Sigmoid colon (tissue), 7 donors: ENCODE measurements around the gene CADM4. TPM values are rescaled to one million over a fixed set of nuclear protein-coding genes. Genes with fewer than 3 reads are reported as not detected.

Experiments
- DNase-seq: peaks from one replicate; pipeline ENCODE4 v3.0.0-alpha.2; 2019
- H3K27ac ChIP-seq, 4 donors: fragments of 200-600 bp; sonication (generic); one replicate each; pipeline ENCODE4 v1.5.1; 2016 to 2019; ENCODE audit warnings: mild to moderate bottlenecking in 1 of 4
- H3K27me3 ChIP-seq, 3 donors: fragments of 200-600 bp; sonication (generic); one replicate each; pipeline ENCODE4 v1.5.1; 2019; ENCODE audit warnings: mild to moderate bottlenecking in 1 of 3
- H3K36me3 ChIP-seq, 4 donors: fragments of 200-600 bp; sonication (generic); one replicate each; pipeline ENCODE4 v1.5.1; 2016 to 2019
- H3K4me1 ChIP-seq, 4 donors: fragments of 200-600 bp; sonication (generic); one replicate each; pipeline ENCODE4 v1.5.1; 2017 to 2019
- H3K4me3 ChIP-seq, 4 donors: fragments of 200-600 bp; sonication (generic); one replicate each; pipeline ENCODE4 v1.5.1; 2017 to 2019; ENCODE audit warnings: mild to moderate bottlenecking in 2 of 4, moderate library complexity in 1 of 4
- H3K9me3 ChIP-seq, 4 donors: fragments of 200-600 bp in 3 of 4; sonication (generic) in 3 of 4; one replicate each; pipeline versions ENCODE4 v1.5.1 to v1.6.1; 2013 to 2019
- CTCF ChIP-seq, 4 experiments: fragments of 450-650 bp in 3 of 4; fragments of 200-600 bp in 1 of 4; IDR thresholded peaks; one replicate each; pipeline ENCODE4 v1.5.1; 2016 to 2019; ENCODE audit warnings: antibody characterized with exemption in 4 of 4, mild to moderate bottlenecking in 3 of 4, moderate library complexity in 2 of 4
- EP300 ChIP-seq, 4 donors: sonication (generic); formaldehyde crosslinking; IDR thresholded peaks; one replicate each; pipeline ENCODE4 v1.6.1; 2017; ENCODE audit warnings: antibody characterized with exemption in 4 of 4
- POLR2A ChIP-seq, 2 donors: fragments of 450-650 bp; IDR thresholded peaks; one replicate each; pipeline ENCODE4 v1.6.1; 2016; ENCODE audit warnings: antibody characterized with exemption in 2 of 2, mild to moderate bottlenecking in 2 of 2, moderate library complexity in 2 of 2
- POLR2AphosphoS5 ChIP-seq, 4 donors: sonication (generic); formaldehyde crosslinking; IDR thresholded peaks; one replicate each; pipeline ENCODE4 v1.6.1; 2017; ENCODE audit warnings: antibody characterized with exemption in 4 of 4
- WGBS, 2 donors: extraction: QIAGEN DNeasy Blood & Tissue Kit; methylation state at CpG; one replicate each; pipeline ENCODE4 v1.1.7; 2013; 5-methylcytosine and 5-hydroxymethylcytosine counted together
- intact Hi-C: fragments of 100-400 bp; cut with DNase I; formaldehyde crosslinking; loops from one replicate; pipeline ENCODE4 v1.15.1; 2023
- polyA plus RNA-seq, 3 donors: library from polyadenylated mRNA; stranded (reverse); fragments of 200-250 nt; gene quantifications; one replicate each; pipeline ENCODE4 v1.2.3, GENCODE V29; 2013
- total RNA-seq, 4 donors: library from RNA; depleted of rRNA; stranded (reverse); fragments of >200 nt; gene quantifications; one replicate each; pipeline ENCODE4 v1.1.0, GENCODE V29; 2016
- donor health status: healthy with polysubstance abuse.
- donor health status: Bipolar disorder and iron deficiency.
- donor health status: healthy.

Gene CADM4
- total and polyA plus RNA-seq, 7 donors, result 0.92 to 21.7 (median 16.4) TPM

- Histone ChIP-seq H3K27ac (no peak overlapping the region), H3K4me3 (no peak overlapping the region), H3K36me3 (peaks cover 0 to 1% (median under 1%) of the 10 kb centered on the region in 4 donors), H3K27me3 (no peaks in the 10 kb centered on the region), H3K9me3 (no peaks in the 10 kb centered on the region), H3K4me1 (peaks cover 0 to 19% (median 13%) of the 10 kb centered on the region in 4 donors)
- DNase-seq, result no peak
- 12 to 51% methylated on average over 3 of the region's 3 CpGs for WGBS, 2 donors
- no peak for TF ChIP-seq POLR2AphosphoS5 (IDR thresholded peaks at IDR 0.05)
- TF ChIP-seq CTCF (IDR thresholded peaks at IDR 0.05), result no peak
- TF ChIP-seq POLR2A (IDR thresholded peaks at IDR 0.05), result no peak
- TF ChIP-seq EP300 (IDR thresholded peaks at IDR 0.05), result no peak
- intact Hi-C loops, result loop anchor here (5.0 kb wide), 1 partner anchor 46 kb away; the partner anchor contains the start of genes IRGQ and ZNF576
These were observed 3.7 kb upstream of the CADM4 start for GRCh38 chr19:43643326-43643725.

- no peaks in the 10 kb centered on the region for H3K36me3 ChIP-seq
- intact Hi-C loops, result loop anchor here (5.0 kb wide), 1 partner anchor 45 kb away; the partner anchor contains the start of genes IRGQ and ZNF576
- no peaks in the 10 kb centered on the region for H3K9me3 ChIP-seq
- DNase-seq, result no peak
- 83 to 88% methylated on average over 4 of the region's 4 CpGs for WGBS, 2 donors
- H3K4me1 ChIP-seq, result peaks cover 0 to 19% (median 13%) of the 10 kb centered on the region in 4 donors
- no peak overlapping the region for H3K27ac ChIP-seq
- TF ChIP-seq CTCF (IDR thresholded peaks at IDR 0.05), result no peak
- no peak for TF ChIP-seq POLR2AphosphoS5 (IDR thresholded peaks at IDR 0.05)
- TF ChIP-seq POLR2A (IDR thresholded peaks at IDR 0.05), result no peak
- TF ChIP-seq EP300 (IDR thresholded peaks at IDR 0.05), result no peak
- H3K27me3 ChIP-seq, result no peaks in the 10 kb centered on the region
- H3K4me3 ChIP-seq, result no peak overlapping the region
These were observed 2.9 kb upstream of the CADM4 start for GRCh38 chr19:43642531-43642930.

- no peaks in the 10 kb centered on the region for H3K36me3 ChIP-seq
- no peak for DNase-seq
- no peak overlapping the region for H3K4me3 ChIP-seq
- no peaks in the 10 kb centered on the region for H3K27me3 ChIP-seq
- TF ChIP-seq EP300 (IDR thresholded peaks at IDR 0.05) (no peak), POLR2AphosphoS5 (IDR thresholded peaks at IDR 0.05) (no peak), CTCF (IDR thresholded peaks at IDR 0.05) (no peak), POLR2A (IDR thresholded peaks at IDR 0.05) (no peak)
- peaks cover 0 to 19% (median 13%) of the 10 kb centered on the region in 4 donors for H3K4me1 ChIP-seq
- intact Hi-C loops, result loop anchor here (2.0 to 5.0 kb wide), 2 partner anchors 25 to 44 kb away; partner anchors contain the start of genes IRGQ and ZNF576
- no peaks in the 10 kb centered on the region for H3K9me3 ChIP-seq
- H3K27ac ChIP-seq, result no peak overlapping the region
- 70 to 84% methylated on average over 2 of the region's 2 CpGs for WGBS, 2 donors
These were observed 1.7 kb upstream of the CADM4 start for GRCh38 chr19:43641333-43641732.

- H3K4me3 ChIP-seq, result peak overlapping the region; percentile 56 to 69 (median 62)
- H3K27me3 ChIP-seq, result no peaks in the 10 kb centered on the region
These were observed 741 bp upstream of the CADM4 start for GRCh38 chr19:43640424-43640757.

More at GRCh38 chr19:43640424-43640757, 741 bp upstream of the CADM4 start:
- intact Hi-C loops, result loop anchor here (2.0 to 5.0 kb wide), 2 partner anchors 26 to 43 kb away; partner anchors contain the start of genes IRGQ and ZNF576
- Histone ChIP-seq H3K36me3 (no peaks in the 10 kb centered on the region), H3K9me3 (no peaks in the 10 kb centered on the region), H3K27ac (peak overlapping the region; percentile 46 to 68 (median 52)), H3K4me1 (peaks cover 0 to 19% (median 14%) of the 10 kb centered on the region in 4 donors)
- no peak for TF ChIP-seq POLR2A (IDR thresholded peaks at IDR 0.05)
- no peak for TF ChIP-seq POLR2AphosphoS5 (IDR thresholded peaks at IDR 0.05)
- no peak for TF ChIP-seq CTCF (IDR thresholded peaks at IDR 0.05)
- TF ChIP-seq EP300 (IDR thresholded peaks at IDR 0.05), result no peak
- WGBS, 2 donors, result 6 to 17% methylated on average over 9 of the region's 9 CpGs
- no peak for DNase-seq
